ENCODE measurements around the gene RPS17.

Gene RPS17

DNA sequence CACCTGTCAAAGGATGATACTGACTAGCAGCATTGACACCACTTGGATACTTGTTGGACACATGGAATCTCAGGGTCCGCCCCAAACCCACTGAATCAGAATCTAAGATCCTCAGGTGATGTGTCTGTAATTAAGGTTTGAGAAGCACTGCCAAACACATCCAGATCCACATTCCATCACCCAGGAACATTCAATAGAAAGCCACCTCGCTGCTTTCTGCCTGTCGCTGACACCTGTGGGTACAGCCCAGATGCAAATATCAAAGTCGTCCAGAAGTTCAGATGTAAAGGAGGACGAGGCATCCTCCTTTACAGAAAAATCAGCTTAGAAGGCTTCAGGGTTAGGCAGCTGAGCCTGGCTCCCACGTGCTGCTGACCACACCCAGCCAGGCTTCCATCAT, 5.2 kb upstream of the RPS17 start:
- Histone ChIP-seq H4K20me1 (ENCODE audit: insufficient read depth, low read length, poor library complexity, severe bottlenecking) (no peaks in the 10 kb centered on the region), H3K4me1 (ENCODE audit: insufficient read depth, low read length, poor library complexity, severe bottlenecking) (no peaks in the 10 kb centered on the region), H2AFZ (ENCODE audit: low read length) (no peak overlapping the region), H3K4me3 (ENCODE audit: low read length, poor library complexity, severe bottlenecking) (no peak overlapping the region), H3F3A (ENCODE audit: low read depth) (no peaks in the 10 kb centered on the region), H3K79me2 (ENCODE audit: insufficient read depth, low read length) (peaks cover 8% of the 10 kb centered on the region; the same call in 1 of the 2 replicates), H3K9ac (ENCODE audit: low read depth, low read length, poor library complexity, severe bottlenecking) (no peak overlapping the region), H3K4me2 (ENCODE audit: low read depth, low read length, poor library complexity, severe bottlenecking) (no peak overlapping the region), H3K9me3 (ENCODE audit: insufficient read depth, low read depth, low read length) (no peaks in the 10 kb centered on the region), H3K9me2 (replicated peaks; ENCODE audit: low read depth, low read length) (no peaks in the 10 kb centered on the region), H3K36me3 (ENCODE audit: insufficient read depth, low read length) (no peaks in the 10 kb centered on the region), H3K27me3 (ENCODE audit: insufficient read depth, low read length, poor library complexity, severe bottlenecking) (no peaks in the 10 kb centered on the region)
- TF ChIP-seq, protein P1, sequence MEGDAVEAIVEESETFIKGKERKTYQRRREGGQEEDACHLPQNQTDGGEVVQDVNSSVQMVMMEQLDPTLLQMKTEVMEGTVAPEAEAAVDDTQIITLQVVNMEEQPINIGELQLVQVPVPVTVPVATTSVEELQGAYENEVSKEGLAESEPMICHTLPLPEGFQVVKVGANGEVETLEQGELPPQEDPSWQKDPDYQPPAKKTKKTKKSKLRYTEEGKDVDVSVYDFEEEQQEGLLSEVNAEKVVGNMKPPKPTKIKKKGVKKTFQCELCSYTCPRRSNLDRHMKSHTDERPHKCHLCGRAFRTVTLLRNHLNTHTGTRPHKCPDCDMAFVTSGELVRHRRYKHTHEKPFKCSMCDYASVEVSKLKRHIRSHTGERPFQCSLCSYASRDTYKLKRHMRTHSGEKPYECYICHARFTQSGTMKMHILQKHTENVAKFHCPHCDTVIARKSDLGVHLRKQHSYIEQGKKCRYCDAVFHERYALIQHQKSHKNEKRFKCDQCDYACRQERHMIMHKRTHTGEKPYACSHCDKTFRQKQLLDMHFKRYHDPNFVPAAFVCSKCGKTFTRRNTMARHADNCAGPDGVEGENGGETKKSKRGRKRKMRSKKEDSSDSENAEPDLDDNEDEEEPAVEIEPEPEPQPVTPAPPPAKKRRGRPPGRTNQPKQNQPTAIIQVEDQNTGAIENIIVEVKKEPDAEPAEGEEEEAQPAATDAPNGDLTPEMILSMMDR (conservative IDR thresholded peaks at IDR 0.05; ENCODE audit: low read length), result no peak
- no peak for TF ChIP-seq EZH2phosphoT487 (IDR thresholded peaks at IDR 0.05; ENCODE audit: borderline replicate concordance)

DNA sequence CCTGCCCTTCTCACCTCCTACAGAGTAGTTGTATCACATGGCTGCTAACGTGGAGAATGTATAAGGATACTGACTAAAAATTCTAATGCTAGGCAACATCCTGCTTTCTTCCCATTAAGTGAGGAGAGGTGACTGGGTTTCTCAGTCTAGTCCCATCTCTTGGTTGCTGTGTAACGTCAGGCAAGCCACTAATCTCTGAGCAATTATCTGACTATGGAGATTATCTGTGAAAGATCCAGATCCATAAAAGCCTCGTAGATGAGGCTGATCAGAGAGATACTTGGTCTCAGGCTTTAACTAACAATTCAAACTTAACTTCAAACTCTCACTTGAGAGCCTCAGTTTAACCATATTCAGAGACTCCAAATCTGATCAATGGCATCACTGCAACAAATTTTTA, 4.7 kb upstream of the RPS17 start:
- peaks cover 3% of the 10 kb centered on the region for H3K27me3 ChIP-seq (ENCODE audit: insufficient read depth, low read length, poor library complexity, severe bottlenecking)
- no peaks in the 10 kb centered on the region for H3K4me1 ChIP-seq (ENCODE audit: insufficient read depth, low read length, poor library complexity, severe bottlenecking)
- H3K9me2 ChIP-seq (replicated peaks; ENCODE audit: low read depth, low read length), result no peaks in the 10 kb centered on the region
- H3K9ac ChIP-seq (ENCODE audit: low read depth, low read length, poor library complexity, severe bottlenecking), result no peak overlapping the region
- no peak overlapping the region for H3K4me2 ChIP-seq (ENCODE audit: low read depth, low read length, poor library complexity, severe bottlenecking)
- H3F3A ChIP-seq (ENCODE audit: low read depth), result no peaks in the 10 kb centered on the region
- no peak overlapping the region for H3K4me3 ChIP-seq (ENCODE audit: low read length, poor library complexity, severe bottlenecking)
- no peaks in the 10 kb centered on the region for H3K36me3 ChIP-seq (ENCODE audit: insufficient read depth, low read length)
- H3K79me2 ChIP-seq (ENCODE audit: insufficient read depth, low read length), result peaks cover 10% of the 10 kb centered on the region
- TF ChIP-seq EZH2phosphoT487 (IDR thresholded peaks at IDR 0.05; ENCODE audit: borderline replicate concordance), result no peak
- TF ChIP-seq, protein P1 (conservative IDR thresholded peaks at IDR 0.05; ENCODE audit: low read length), result no peak
- no peaks in the 10 kb centered on the region for H3K9me3 ChIP-seq (ENCODE audit: insufficient read depth, low read depth, low read length)
- H2AFZ ChIP-seq (ENCODE audit: low read length), result no peak overlapping the region
- H4K20me1 ChIP-seq (ENCODE audit: insufficient read depth, low read length, poor library complexity, severe bottlenecking), result peaks cover 2% of the 10 kb centered on the region

DNA sequence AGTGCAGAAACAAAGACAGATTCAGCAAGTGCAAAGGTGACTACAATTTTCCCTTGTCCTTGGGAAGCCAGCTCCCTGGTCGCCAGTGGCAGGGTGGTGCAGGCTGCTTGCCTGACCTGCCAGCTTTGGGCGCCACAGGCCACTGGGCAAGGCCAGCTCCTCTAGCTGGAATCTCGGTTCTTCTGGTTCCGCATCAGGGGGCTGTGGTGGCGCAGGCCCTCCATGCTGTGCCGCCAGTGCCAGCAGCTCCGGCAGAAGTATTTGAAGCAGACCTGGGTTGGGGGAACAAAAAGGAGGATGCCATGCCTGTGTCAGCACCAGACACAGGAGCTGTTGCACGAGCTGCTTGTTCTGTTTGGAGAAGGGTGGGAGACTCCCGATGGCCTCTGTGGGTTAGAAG, 4.2 kb upstream of the RPS17 start:
- H3K4me3 ChIP-seq (ENCODE audit: low read length, poor library complexity, severe bottlenecking), result no peak overlapping the region
- H3K27me3 ChIP-seq (ENCODE audit: insufficient read depth, low read length, poor library complexity, severe bottlenecking), result peaks cover 9% of the 10 kb centered on the region
- no peaks in the 10 kb centered on the region for H3K9me3 ChIP-seq (ENCODE audit: insufficient read depth, low read depth, low read length)
- no peak for TF ChIP-seq EZH2phosphoT487 (IDR thresholded peaks at IDR 0.05; ENCODE audit: borderline replicate concordance)
- TF ChIP-seq, protein P1 (conservative IDR thresholded peaks at IDR 0.05; ENCODE audit: low read length), result no peak
- H3K9me2 ChIP-seq (replicated peaks; ENCODE audit: low read depth, low read length), result no peaks in the 10 kb centered on the region
- H3K4me1 ChIP-seq (ENCODE audit: insufficient read depth, low read length, poor library complexity, severe bottlenecking), result no peaks in the 10 kb centered on the region
- 0 out of 2 replicates have a peak, but pooled peaks cover 3% of the 10 kb centered on the region for H3K36me3 ChIP-seq (ENCODE audit: insufficient read depth, low read length)
- no peaks in the 10 kb centered on the region for H3F3A ChIP-seq (ENCODE audit: low read depth)
- peaks cover 8% of the 10 kb centered on the region for H4K20me1 ChIP-seq (ENCODE audit: insufficient read depth, low read length, poor library complexity, severe bottlenecking)
- H3K4me2 ChIP-seq (ENCODE audit: low read depth, low read length, poor library complexity, severe bottlenecking), result no peak overlapping the region
- H2AFZ ChIP-seq (ENCODE audit: low read length), result no peak overlapping the region
- H3K79me2 ChIP-seq (ENCODE audit: insufficient read depth, low read length), result peaks cover 16% of the 10 kb centered on the region
- H3K9ac ChIP-seq (ENCODE audit: low read depth, low read length, poor library complexity, severe bottlenecking), result no peak overlapping the region

Measured in Loucy (cell line).